IMR-90 (cell line): ENCODE data around the gene KRTAP10-10. TPM values are rescaled to one million over a fixed set of nuclear protein-coding genes. Genes with fewer than 3 reads are reported as not detected.

Source experiments
- ATAC-seq: fragments of 200-7000 bp; cut with Tn5 transposase; 2 replicates; pipeline ENCODE4 v1.9.1; 2020; ENCODE audit warnings: low read depth, mild to moderate bottlenecking, moderate library complexity
- BruUV-seq: library from RNA; stranded (reverse); fragments of 400-500 nt; replicated peaks from 2 replicates; lab custom pipeline; 2021; lab: Mats Ljungman, UMichigan
- CTCF ChIA-PET: fragments of 300-600 bp; formaldehyde crosslinking; extraction: SDS; loops from one replicate; lab custom pipeline; 2021; ENCODE audit warnings: antibody characterized with exemption; lab: Yijun Ruan, JAX
- POLR2A ChIA-PET: fragments of 300-600 bp; sonication (Branson Sonifier 250); formaldehyde crosslinking; loops from one replicate; lab custom pipeline; 2022; ENCODE audit warnings: antibody characterized with exemption; ENCODE audit not compliant: unreplicated experiment; lab: Charles Lee
- DNase-seq: peaks from one replicate; pipeline ENCODE4 v3.0.0; 2013
- H2AFZ ChIP-seq: replicated peaks from 2 replicates; pipeline ENCODE3; 2013; ENCODE audit warnings: low read length, mild to moderate bottlenecking; ENCODE audit not compliant: poor library complexity
- H2AK5ac ChIP-seq: 2 replicates; pipeline ENCODE4 v1.6.1; 2013; ENCODE audit warnings: low read depth, low read length, inconsistent platforms
- H2AK9ac ChIP-seq: replicated peaks from 2 replicates; pipeline ENCODE3; 2013; ENCODE audit warnings: mild to moderate bottlenecking, low read depth, low read length, moderate library complexity; ENCODE audit not compliant: poor library complexity
- H2BK120ac ChIP-seq: 2 replicates; pipeline ENCODE4 v1.6.1; 2013; ENCODE audit warnings: low read depth, low read length, inconsistent platforms
- H2BK15ac ChIP-seq: 3 replicates; pipeline ENCODE4 v1.6.1; 2013; ENCODE audit warnings: low read depth, low read length, inconsistent platforms
- H2BK20ac ChIP-seq: 2 replicates; pipeline ENCODE4 v1.6.1; 2013; ENCODE audit warnings: low read depth, mild to moderate bottlenecking, inconsistent platforms, low read length, moderate library complexity
- H2BK5ac ChIP-seq: 2 replicates; pipeline ENCODE4 v1.6.1; 2013; ENCODE audit warnings: mild to moderate bottlenecking, low read depth, low read length, inconsistent platforms; ENCODE audit not compliant: poor library complexity, severe bottlenecking
- H3K14ac ChIP-seq: replicated peaks from 2 replicates; pipeline ENCODE4 v1.6.1; 2013; ENCODE audit warnings: low read depth, low read length, inconsistent platforms
- H3K18ac ChIP-seq: 2 replicates; pipeline ENCODE4 v1.6.1; 2013; ENCODE audit warnings: low read depth, low read length, control low read depth
- H3K23ac ChIP-seq: 2 replicates; pipeline ENCODE4 v1.6.1; 2013; ENCODE audit warnings: low read depth, low read length, inconsistent platforms
- H3K27ac ChIP-seq: 2 replicates; pipeline ENCODE4 v1.5.1; 2013; ENCODE audit warnings: mild to moderate bottlenecking, control low read depth, low read length; ENCODE audit not compliant: insufficient read depth
- H3K27me3 ChIP-seq: 2 replicates; pipeline ENCODE4 v1.6.1; 2013; ENCODE audit warnings: low read length; ENCODE audit not compliant: control insufficient read depth, insufficient read depth
- H3K36me3 ChIP-seq: 2 replicates; pipeline ENCODE4 v1.6.1; 2013; ENCODE audit warnings: low read length, mixed read lengths; ENCODE audit not compliant: control insufficient read depth, insufficient read depth
- H3K4ac ChIP-seq: 2 replicates; pipeline ENCODE4 v1.6.1; 2013; ENCODE audit warnings: low read depth, low read length, inconsistent platforms
- H3K4me1 ChIP-seq: 2 replicates; pipeline ENCODE4 v1.6.1; 2013; ENCODE audit warnings: low read length, mixed read lengths; ENCODE audit not compliant: control insufficient read depth, insufficient read depth
- H3K4me2 ChIP-seq: 2 replicates; pipeline ENCODE4 v1.6.1; 2013; ENCODE audit warnings: low read depth, mild to moderate bottlenecking, control low read depth, low read length, moderate library complexity
- H3K4me3 ChIP-seq: 2 replicates; pipeline ENCODE4 v1.5.1; 2013; ENCODE audit warnings: low read depth, mild to moderate bottlenecking, control low read depth, low read length, moderate library complexity; ENCODE audit not compliant: insufficient read depth
- H3K56ac ChIP-seq: 2 replicates; pipeline ENCODE4 v1.6.1; 2013; ENCODE audit warnings: low read length, inconsistent platforms; ENCODE audit not compliant: insufficient read depth; ENCODE audit errors: extremely low read depth
- H3K79me1 ChIP-seq, 2 experiments: 2 replicates each; pipeline ENCODE4 v1.6.1; 2013; ENCODE audit warnings: low read length in 2 of 2, inconsistent platforms in 1 of 2, low read depth in 1 of 2
- H3K9ac ChIP-seq: 2 replicates; pipeline ENCODE4 v1.6.1; 2013; ENCODE audit warnings: low read depth, low read length, control low read depth
- H3K9me1 ChIP-seq: 2 replicates; pipeline ENCODE4 v1.6.1; 2013; ENCODE audit warnings: low read length, inconsistent platforms; ENCODE audit not compliant: insufficient read depth
- H3K9me3 ChIP-seq: 2 replicates; pipeline ENCODE4 v1.6.1; 2013; ENCODE audit warnings: low read length; ENCODE audit not compliant: control insufficient read depth, insufficient read depth
- H4K20me1 ChIP-seq: 2 replicates; pipeline ENCODE4 v1.6.1; 2013; ENCODE audit warnings: low read length, inconsistent platforms; ENCODE audit not compliant: insufficient read depth
- H4K5ac ChIP-seq: 2 replicates; pipeline ENCODE4 v1.6.1; 2013; ENCODE audit warnings: mild to moderate bottlenecking, low read depth, low read length, control low read depth
- H4K8ac ChIP-seq, 2 experiments: 2 replicates each; pipeline ENCODE4 v1.6.1; 2013; ENCODE audit warnings: low read depth in 2 of 2, low read length in 2 of 2, control low read depth in 1 of 2, inconsistent platforms in 1 of 2
- H4K91ac ChIP-seq: 2 replicates; pipeline ENCODE4 v1.6.1; 2013; ENCODE audit warnings: low read depth, low read length, inconsistent platforms; ENCODE audit not compliant: insufficient read depth
- BHLHE40 ChIP-seq: fragments of 150-350 bp; IDR thresholded peaks from 2 replicates; pipeline ENCODE4 v1.6.1; 2016; ENCODE audit warnings: mild to moderate bottlenecking, low read depth, low read length
- CEBPB ChIP-seq: IDR thresholded peaks from 2 replicates; pipeline ENCODE4 v1.6.1; 2012; ENCODE audit warnings: low read depth, low read length, improper control_type of control experiment
- CHD1 ChIP-seq: IDR thresholded peaks from 2 replicates; pipeline ENCODE4 v1.6.1; 2012; ENCODE audit warnings: low read depth, low read length, improper control_type of control experiment
- CTCF ChIP-seq: conservative IDR thresholded peaks from 2 replicates; pipeline ENCODE4 v1.5.1; 2012; ENCODE audit warnings: mild to moderate bottlenecking, low read depth, low read length, improper control_type of control experiment
- FOS ChIP-seq: fragments of 150-350 bp; IDR thresholded peaks from 2 replicates; pipeline ENCODE4 v1.6.1; 2016; ENCODE audit warnings: low read depth, low read length
- MAFK ChIP-seq: IDR thresholded peaks from 2 replicates; pipeline ENCODE4 v1.6.1; 2012; ENCODE audit warnings: low read depth, low read length, improper control_type of control experiment
- MXI1 ChIP-seq: IDR thresholded peaks from 2 replicates; pipeline ENCODE4 v1.6.1; 2012; ENCODE audit warnings: low read depth, mild to moderate bottlenecking, low read length, moderate library complexity, borderline replicate concordance
- NFE2L2 ChIP-seq: fragments of 150-350 bp; IDR thresholded peaks from 2 replicates; pipeline ENCODE4 v1.6.1; 2016; ENCODE audit warnings: low read depth, mild to moderate bottlenecking, low read length
- RAD21 ChIP-seq: IDR thresholded peaks from 2 replicates; pipeline ENCODE4 v1.6.1; 2012; ENCODE audit warnings: low read length, improper control_type of control experiment
- RFX5 ChIP-seq: IDR thresholded peaks from 2 replicates; pipeline ENCODE4 v1.8.0; 2012; ENCODE audit warnings: low read depth, mild to moderate bottlenecking, low read length, moderate library complexity
- SMC3 ChIP-seq: fragments of 150-350 bp; IDR thresholded peaks from 2 replicates; pipeline ENCODE4 v1.6.1; 2016; ENCODE audit warnings: low read depth, mild to moderate bottlenecking, antibody characterized with exemption, low read length, moderate library complexity
- USF2 ChIP-seq: fragments of 150-350 bp; IDR thresholded peaks from 2 replicates; pipeline ENCODE4 v1.6.1; 2017; ENCODE audit warnings: mild to moderate bottlenecking, antibody characterized with exemption, low read length, low read depth
- WGBS, 2 experiments: methylation state at CpG; one replicate each; pipeline versions ENCODE4 v1.1.5 to v1.1.7; 2013; ENCODE audit warnings: missing lambda C conversion rate in 2 of 2; ENCODE audit not compliant: insufficient read length in 1 of 2; ENCODE audit errors: extremely low coverage in 2 of 2; 5-methylcytosine and 5-hydroxymethylcytosine counted together
- dilution Hi-C: fragments of 300-500 bp; cut with HindIII; formaldehyde crosslinking; loops from one replicate; pipeline ENCODE4 v1.14.3; 2018; ENCODE audit warnings: low sequenced_read_pairs; ENCODE audit not compliant: unreplicated experiment
- in situ Hi-C: fragments of 300-500 bp; cut with MboI; formaldehyde crosslinking; loops from 3 replicates; pipeline ENCODE4 v1.14.3; 2019; ENCODE audit warnings: low sequenced_read_pairs, inconsistent platforms, mixed read lengths
- intact Hi-C: fragments of 100-400 bp; cut with micrococcal nuclease; formaldehyde crosslinking; loops from 2 replicates; pipeline ENCODE4 v1.10.0; 2022
- polyA plus RNA-seq, 3 experiments: library from polyadenylated mRNA; depleted of rRNA; stranded (reverse); fragments of >200 nt; gene quantifications; 2 replicates each; pipeline ENCODE4 v1.2.3, GENCODE V29; 2012; ENCODE audit warnings: low replicate concordance in 1 of 3
- total RNA-seq: library from RNA; depleted of rRNA; stranded (reverse); fragments of >200 nt; gene quantifications from 2 replicates; pipeline ENCODE4 v1.2.3, GENCODE V29; 2012

The KRTAP10-10 gene
- total and polyA plus RNA-seq, 2 of the 4 experiments (the other 2 are of a cell fraction) = not detected

GRCh38 chr21:44649521-44650100 lies 12.5 kb downstream of the KRTAP10-10 start:
- H3K79me1 ChIP-seq = no peaks in the 10 kb centered on the region
- no peak for DNase-seq
- no peak overlapping the region for H2BK5ac ChIP-seq
- no peak overlapping the region for H3K4me3 ChIP-seq
- no peak overlapping the region for H2AFZ ChIP-seq
- H3K4ac ChIP-seq = no peak overlapping the region
- POLR2A ChIA-PET = no interaction called here
- H3K56ac ChIP-seq = no peak overlapping the region
- no peaks in the 10 kb centered on the region for H4K20me1 ChIP-seq
- intact Hi-C loops (loop anchor here (10.0 kb wide), 1 partner anchor 65 kb away; the partner anchor contains the start of gene TSPEAR), in situ Hi-C loops (no loop called here), dilution Hi-C loops (no loop called here)
- H3K9me3 ChIP-seq = peaks cover 2% of the 10 kb centered on the region
- no peak for ATAC-seq
- TF ChIP-seq CTCF (no peak), SMC3 (no peak), FOS (no peak), RFX5 (no peak), MXI1 (no peak), CEBPB (no peak), MAFK (no peak), USF2 (no peak), NFE2L2 (no peak), CHD1 (no peak), BHLHE40 (no peak), RAD21 (no peak)
- no peak overlapping the region for H4K8ac ChIP-seq
- CTCF ChIA-PET = no interaction called here
- no peak overlapping the region for H4K5ac ChIP-seq
- H4K91ac ChIP-seq = no peak overlapping the region
- 77% methylated on average over 6 of the region's 18 CpGs; no CpG with 5 or more reads in 1 of the 2 experiments for WGBS, 2 experiments
- H2AK5ac ChIP-seq = no peak overlapping the region
- H3K18ac ChIP-seq = no peak overlapping the region
- no peak overlapping the region for H2BK15ac ChIP-seq
- no peak overlapping the region for H2BK120ac ChIP-seq
- H3K14ac ChIP-seq = no peak overlapping the region
- no peak overlapping the region for H3K4me2 ChIP-seq
- no peaks in the 10 kb centered on the region for H3K9me1 ChIP-seq
- H2BK20ac ChIP-seq = no peak overlapping the region
- H3K27me3 ChIP-seq = no peaks in the 10 kb centered on the region; the same call in 1 of the 2 replicates
- H3K9ac ChIP-seq = no peak overlapping the region
- H3K4me1 ChIP-seq = no peaks in the 10 kb centered on the region
- H3K36me3 ChIP-seq = no peaks in the 10 kb centered on the region
- H3K27ac ChIP-seq = no peak overlapping the region
- no peak overlapping the region for H2AK9ac ChIP-seq
- H3K23ac ChIP-seq = no peak overlapping the region
- BruUV-seq = no TSS peak
